Measurements from ENCODE around the gene EXOC2.

- TF ChIP-seq ZNF777 (CRISPR knock-in tag; IDR thresholded peaks at IDR 0.05) (no peak), ZSCAN9 (CRISPR knock-in tag; IDR thresholded peaks at IDR 0.05; ENCODE audit: borderline replicate concordance) (no peak), MNT (IDR thresholded peaks at IDR 0.05) (no peak), CHD4 (IDR thresholded peaks at IDR 0.05; ENCODE audit: borderline replicate concordance, low read length) (no peak), NR1H2 (CRISPR knock-in tag; IDR thresholded peaks at IDR 0.05; ENCODE audit: borderline replicate concordance, low read depth) (no peak), CTCF (CRISPR knock-in tag; IDR thresholded peaks at IDR 0.05) (no peak), ZNF329 (CRISPR knock-in tag; IDR thresholded peaks at IDR 0.05; ENCODE audit: low read depth) (no peak), POGZ (CRISPR knock-in tag; IDR thresholded peaks at IDR 0.05) (no peak), ZNF574 (CRISPR knock-in tag; IDR thresholded peaks at IDR 0.05) (no peak), TMF1 (CRISPR knock-in tag; IDR thresholded peaks at IDR 0.05; ENCODE audit: low read depth) (no peak)
Measured at GRCh38 chr6:489001-489400, 203.9 kb downstream of the EXOC2 start.

All from HepG2 (cell line).